ENCODE measurements around the gene FCHSD2. TPM values are rescaled to one million over a fixed set of nuclear protein-coding genes. Genes with fewer than 3 reads are reported as not detected.
A peak's percentile ranks its signal among the peaks of the same experiment; 100 is the strongest.

FCHSD2 gene
- total and polyA plus RNA-seq, 2 donors (not counting 1 experiment from before 2014, with no cell fraction given) = 19.5 to 40.6 TPM

GRCh38 chr11:72867970-72868369 is 274.1 kb downstream of the FCHSD2 start:
- Histone ChIP-seq H3K4me2 (ENCODE audit: extremely low read depth, insufficient read depth, low read length) (no peak overlapping the region), H3K4me1 (ENCODE audit: control insufficient read depth, extremely low read depth, insufficient read depth, low read length) (peaks cover 11% of the 10 kb centered on the region), H3K79me2 (ENCODE audit: control insufficient read depth, insufficient read depth, low read length) (no peaks in the 10 kb centered on the region), H3K27me3 (ENCODE audit: control insufficient read depth, insufficient read depth, low read length) (no peaks in the 10 kb centered on the region), H3K9me3 (ENCODE audit: control insufficient read depth, insufficient read depth, low read depth, low read length) (no peaks in the 10 kb centered on the region), H3K27ac (ENCODE audit: insufficient read depth, low read length) (no peak overlapping the region), H3K36me3 (ENCODE audit: control insufficient read depth, insufficient read depth, low read length) (no peaks in the 10 kb centered on the region), H4K20me1 (ENCODE audit: control insufficient read depth, extremely low read depth, insufficient read depth, low read length) (no peaks in the 10 kb centered on the region), H2AFZ (ENCODE audit: low read length) (no peak overlapping the region), H3K4me3 (replicated peaks in 1 of 4; ENCODE audit: control extremely low read depth in 1 of 4, insufficient read depth in 1 of 4, low read depth in 3 of 4, low read length in 4 of 4) (no peak overlapping the region), H3K9ac (ENCODE audit: insufficient read depth, low read length) (no peak overlapping the region)
- TF ChIP-seq EZH2 (IDR thresholded peaks at IDR 0.05; ENCODE audit: low read length, missing control alignments) (no peak), CTCF (conservative IDR thresholded peaks at IDR 0.05 in 1 of 2, IDR thresholded peaks at IDR 0.05 in 1 of 2; ENCODE audit: low read depth in 1 of 2, low read length in 2 of 2) (no peak)
- DNase-seq (ENCODE audit: low read depth in 2 of 2) = no peak

GRCh38 chr11:72864702-72865655 is 277.1 kb downstream of the FCHSD2 start:
- H3K79me2 ChIP-seq (ENCODE audit: control insufficient read depth, insufficient read depth, low read length) = no peaks in the 10 kb centered on the region
- no peaks in the 10 kb centered on the region for H3K9me3 ChIP-seq (ENCODE audit: control insufficient read depth, insufficient read depth, low read depth, low read length)
- H3K27me3 ChIP-seq (ENCODE audit: control insufficient read depth, insufficient read depth, low read length) = no peaks in the 10 kb centered on the region
- no peaks in the 10 kb centered on the region for H3K36me3 ChIP-seq (ENCODE audit: control insufficient read depth, insufficient read depth, low read length)
- no peak overlapping the region for H3K27ac ChIP-seq (ENCODE audit: insufficient read depth, low read length)
- H4K20me1 ChIP-seq (ENCODE audit: control insufficient read depth, extremely low read depth, insufficient read depth, low read length) = no peaks in the 10 kb centered on the region
- no peak overlapping the region for H2AFZ ChIP-seq (ENCODE audit: low read length)
- peaks cover 11% of the 10 kb centered on the region for H3K4me1 ChIP-seq (ENCODE audit: control insufficient read depth, extremely low read depth, insufficient read depth, low read length)
- H3K4me3 ChIP-seq (replicated peaks in 1 of 4; ENCODE audit: control extremely low read depth in 1 of 4, insufficient read depth in 1 of 4, low read depth in 3 of 4, low read length in 4 of 4) = no peak overlapping the region
- peak; percentile 46 to 80 for DNase-seq (ENCODE audit: low read depth in 2 of 2)
- TF ChIP-seq CTCF (conservative IDR thresholded peaks at IDR 0.05 in 1 of 2, IDR thresholded peaks at IDR 0.05 in 1 of 2; ENCODE audit: low read depth in 1 of 2, low read length in 2 of 2) (no peak), EZH2 (IDR thresholded peaks at IDR 0.05; ENCODE audit: low read length, missing control alignments) (no peak)
- peak overlapping the region; percentile 15 for H3K4me2 ChIP-seq (ENCODE audit: extremely low read depth, insufficient read depth, low read length)
- no peak overlapping the region for H3K9ac ChIP-seq (ENCODE audit: insufficient read depth, low read length)

- Histone ChIP-seq H2AFZ (ENCODE audit: low read length) (no peak overlapping the region), H3K9me3 (ENCODE audit: control insufficient read depth, insufficient read depth, low read depth, low read length) (no peaks in the 10 kb centered on the region), H3K36me3 (ENCODE audit: control insufficient read depth, insufficient read depth, low read length) (no peaks in the 10 kb centered on the region), H4K20me1 (ENCODE audit: control insufficient read depth, extremely low read depth, insufficient read depth, low read length) (no peaks in the 10 kb centered on the region), H3K79me2 (ENCODE audit: control insufficient read depth, insufficient read depth, low read length) (no peaks in the 10 kb centered on the region), H3K9ac (ENCODE audit: insufficient read depth, low read length) (no peak overlapping the region), H3K4me3 (replicated peaks in 1 of 4; ENCODE audit: control extremely low read depth in 1 of 4, insufficient read depth in 1 of 4, low read depth in 3 of 4, low read length in 4 of 4) (no peak overlapping the region), H3K27me3 (ENCODE audit: control insufficient read depth, insufficient read depth, low read length) (no peaks in the 10 kb centered on the region), H3K4me2 (ENCODE audit: extremely low read depth, insufficient read depth, low read length) (no peak overlapping the region), H3K4me1 (ENCODE audit: control insufficient read depth, extremely low read depth, insufficient read depth, low read length) (peaks cover 11% of the 10 kb centered on the region), H3K27ac (ENCODE audit: insufficient read depth, low read length) (no peak overlapping the region)
- DNase-seq (ENCODE audit: low read depth in 2 of 2) = peak in 1 of 2 donors; percentile 49
- TF ChIP-seq CTCF (conservative IDR thresholded peaks at IDR 0.05 in 1 of 2, IDR thresholded peaks at IDR 0.05 in 1 of 2; ENCODE audit: low read depth in 1 of 2, low read length in 2 of 2) = no peak
- no peak for TF ChIP-seq EZH2 (IDR thresholded peaks at IDR 0.05; ENCODE audit: low read length, missing control alignments)
Observed at GRCh38 chr11:72863916-72864315, 278.2 kb downstream of the FCHSD2 start.
